Keratinocyte (primary cell): ENCODE results near the gene GXYLT2. TPM values are rescaled to one million over a fixed set of nuclear protein-coding genes. Genes with fewer than 3 reads are reported as not detected.

ENCODE experiments used
- DNase-seq: peaks from one replicate; pipeline ENCODE4 v3.0.0-alpha.2; 2011; ENCODE audit warnings: low read depth, missing footprints, low spot score
- FAIRE-seq: peaks from 2 replicates; lab custom pipeline; 2011; peaks lifted over from hg19 to GRCh38; lab: Jason Lieb, UNC
- H2AFZ ChIP-seq: 2 replicates; pipeline ENCODE4 v1.6.0; 2012; ENCODE audit warnings: low read length, control low read depth, inconsistent platforms; ENCODE audit not compliant: control insufficient read depth
- H3K27ac ChIP-seq: 2 replicates; pipeline ENCODE4 v1.5.1; 2011; ENCODE audit warnings: low read length; ENCODE audit not compliant: control insufficient read depth, insufficient read depth
- H3K27me3 ChIP-seq: 3 replicates; pipeline ENCODE4 v1.6.0; 2011; ENCODE audit warnings: low read length; ENCODE audit not compliant: control insufficient read depth, insufficient read depth; ENCODE audit errors: extremely low read depth
- H3K36me3 ChIP-seq, 2 experiments: 2 replicates in 1 of 2; 3 replicates in 1 of 2; pipeline ENCODE4 v1.5.1; 2011; ENCODE audit warnings: low read length in 2 of 2, mild to moderate bottlenecking in 1 of 2; ENCODE audit not compliant: control insufficient read depth in 2 of 2, insufficient read depth in 2 of 2; ENCODE audit errors: extremely low read depth in 1 of 2
- H3K4me1 ChIP-seq: 3 replicates; pipeline ENCODE4 v1.5.1; 2011; ENCODE audit warnings: low read length; ENCODE audit not compliant: control insufficient read depth, insufficient read depth; ENCODE audit errors: extremely low read depth
- H3K4me2 ChIP-seq: 3 replicates; pipeline ENCODE4 v1.6.0; 2011; ENCODE audit warnings: low read depth, low read length; ENCODE audit not compliant: control insufficient read depth, insufficient read depth; ENCODE audit errors: extremely low read depth
- H3K4me3 ChIP-seq, 3 experiments: fragments of 200-600 bp in 1 of 3; sonication (generic) in 1 of 3; 2 replicates in 2 of 3; 3 replicates in 1 of 3; pipeline ENCODE4 v1.5.1; 2011 to 2016; ENCODE audit warnings: low read length in 3 of 3, mild to moderate bottlenecking in 3 of 3, control low read depth in 2 of 3, inconsistent platforms in 1 of 3, low read depth in 1 of 3, mixed read lengths in 1 of 3, mixed run types in 1 of 3, moderate library complexity in 1 of 3; ENCODE audit not compliant: control insufficient read depth in 2 of 3, insufficient read depth in 2 of 3; ENCODE audit errors: extremely low read depth in 1 of 3
- H3K79me2 ChIP-seq: 2 replicates; pipeline ENCODE4 v1.6.0; 2012; ENCODE audit warnings: low read length; ENCODE audit not compliant: control insufficient read depth, insufficient read depth
- H3K9ac ChIP-seq: 3 replicates; pipeline ENCODE4 v1.6.0; 2011; ENCODE audit warnings: low read length; ENCODE audit not compliant: control insufficient read depth, insufficient read depth; ENCODE audit errors: extremely low read depth
- H3K9me1 ChIP-seq: 3 replicates; pipeline ENCODE4 v1.6.0; 2011; ENCODE audit warnings: low read length; ENCODE audit not compliant: control insufficient read depth, insufficient read depth; ENCODE audit errors: extremely low read depth
- H3K9me3 ChIP-seq: 2 replicates; pipeline ENCODE4 v1.5.1; 2012; ENCODE audit warnings: low read depth, low read length; ENCODE audit not compliant: control insufficient read depth
- H4K20me1 ChIP-seq: 3 replicates; pipeline ENCODE4 v1.6.0; 2011; ENCODE audit warnings: low read length; ENCODE audit not compliant: control insufficient read depth, insufficient read depth; ENCODE audit errors: extremely low read depth
- CTCF ChIP-seq, 3 experiments: IDR thresholded peaks in 1 of 3; conservative IDR thresholded peaks in 1 of 3; optimal IDR thresholded peaks in 1 of 3; 2 replicates in 2 of 3; 3 replicates in 1 of 3; pipeline versions ENCODE3 to v1.5.1; 2011; ENCODE audit warnings: low read length in 3 of 3, mild to moderate bottlenecking in 3 of 3, moderate library complexity in 2 of 3, control low read depth in 1 of 3, inconsistent platforms in 1 of 3; ENCODE audit not compliant: insufficient read depth in 2 of 3; ENCODE audit errors: extremely low read depth in 1 of 3
- EZH2 ChIP-seq: IDR thresholded peaks from one replicate; pipeline ENCODE4 v1.6.1; 2012; ENCODE audit warnings: inconsistent platforms, mild to moderate bottlenecking, low read length, moderate library complexity
- dilution Hi-C: fragments of 300-500 bp; cut with MboI; formaldehyde crosslinking; loops from one replicate; pipeline ENCODE4 v1.7.0; 2020; ENCODE audit warnings: low sequenced_read_pairs; ENCODE audit not compliant: extremely low pct_ligation_motif_present
- polyA plus RNA-seq, 5 experiments: library from polyadenylated mRNA; depleted of rRNA in 3 of 5; stranded (reverse) in 3 of 5; stranded (forward) in 1 of 5; unstranded in 1 of 5; fragments of >200 nt; gene quantifications; 1 replicate in 1 of 5; 2 replicates in 3 of 5; 3 replicates in 1 of 5; pipeline versions ENCODE4 v1.2.1 to v1.2.3, GENCODE V29; 2011 to 2012; ENCODE audit warnings: missing spikeins in 2 of 5, low read depth in 1 of 5, low replicate concordance in 1 of 5

GXYLT2 gene
- polyA plus RNA-seq, 1 donor (not counting 4 experiments of a cell fraction or from before 2014, with no cell fraction given), result 1.4 TPM

GRCh38 chr3:72950801-72951200 lies 63.0 kb downstream of the GXYLT2 start:
- H3K9me1 ChIP-seq, result no peaks in the 10 kb centered on the region
- no peak overlapping the region for H3K27ac ChIP-seq
- no peaks in the 10 kb centered on the region for H3K27me3 ChIP-seq
- FAIRE-seq (no peak), DNase-seq (no peak)
- H3K4me1 ChIP-seq, result peaks cover 1% of the 10 kb centered on the region
- H3K9me3 ChIP-seq, result no peaks in the 10 kb centered on the region
- no peaks in the 10 kb centered on the region for H3K36me3 ChIP-seq
- H4K20me1 ChIP-seq, result no peaks in the 10 kb centered on the region
- H3K79me2 ChIP-seq, result no peaks in the 10 kb centered on the region
- H3K4me3 ChIP-seq, result no peak overlapping the region
- no peak overlapping the region for H3K4me2 ChIP-seq
- TF ChIP-seq EZH2, result no peak
- TF ChIP-seq CTCF (optimal IDR thresholded peaks at IDR 0.05 in 1 of 3, IDR thresholded peaks at IDR 0.05 in 1 of 3, conservative IDR thresholded peaks at IDR 0.05 in 1 of 3; ENCODE audit: extremely low read depth in 1 of 3, insufficient read depth in 2 of 3, low read length in 3 of 3), result no peak
- no peak overlapping the region for H3K9ac ChIP-seq
- H2AFZ ChIP-seq, result no peak overlapping the region
- dilution Hi-C loops, result no loop called here

GRCh38 chr3:72951259-72951722 lies 63.4 kb downstream of the GXYLT2 start:
- FAIRE-seq, result no peak
- no peak overlapping the region for H3K9ac ChIP-seq
- H3K36me3 ChIP-seq, result no peaks in the 10 kb centered on the region
- H3K27ac ChIP-seq, result no peak overlapping the region
- H2AFZ ChIP-seq, result no peak overlapping the region
- no peaks in the 10 kb centered on the region for H3K9me3 ChIP-seq
- H3K27me3 ChIP-seq, result no peaks in the 10 kb centered on the region
- dilution Hi-C loops, result no loop called here
- no peak overlapping the region for H3K4me3 ChIP-seq
- H3K4me1 ChIP-seq, result no peaks in the 10 kb centered on the region
- no peaks in the 10 kb centered on the region for H3K9me1 ChIP-seq
- H4K20me1 ChIP-seq, result no peaks in the 10 kb centered on the region
- no peak overlapping the region for H3K4me2 ChIP-seq
- TF ChIP-seq EZH2 (no peak), CTCF (optimal IDR thresholded peaks at IDR 0.05 in 1 of 3, IDR thresholded peaks at IDR 0.05 in 1 of 3, conservative IDR thresholded peaks at IDR 0.05 in 1 of 3; ENCODE audit: extremely low read depth in 1 of 3, insufficient read depth in 2 of 3, low read length in 3 of 3) (no peak)
- no peaks in the 10 kb centered on the region for H3K79me2 ChIP-seq
- DNase-seq, result no peak
